Colonic mucosa (tissue), 4 donors: ENCODE measurements around the gene LHFPL6. TPM values are rescaled to one million over a fixed set of nuclear protein-coding genes. Genes with fewer than 3 reads are reported as not detected.

Experiments used
- DNase-seq: peaks from one replicate; pipeline ENCODE4 v3.0.0-alpha.2; 2020
- H3K27ac ChIP-seq: fragments of 200-600 bp; one replicate; pipeline ENCODE4 v1.8.0; 2021
- H3K27me3 ChIP-seq: fragments of 200-600 bp; one replicate; pipeline ENCODE4 v1.8.0; 2021
- H3K36me3 ChIP-seq: fragments of 200-600 bp; one replicate; pipeline ENCODE4 v1.8.0; 2021
- H3K4me1 ChIP-seq: fragments of 200-600 bp; one replicate; pipeline ENCODE4 v1.8.0; 2021; ENCODE audit warnings: mild to moderate bottlenecking
- H3K4me3 ChIP-seq: fragments of 200-600 bp; one replicate; pipeline ENCODE4 v1.8.0; 2021
- H3K9ac ChIP-seq, 2 donors: one replicate each; pipeline ENCODE4 v1.7.0; 2013; ENCODE audit warnings: control low read depth in 2 of 2, low read depth in 2 of 2, low read length in 2 of 2
- H3K9me3 ChIP-seq: fragments of 200-600 bp; one replicate; pipeline ENCODE4 v1.8.0; 2021
- intact Hi-C: fragments of 100-400 bp; cut with DNase I; formaldehyde crosslinking; loops from one replicate; pipeline ENCODE4 v1.14.1; 2022
- total RNA-seq, 2 donors: library from RNA; stranded (reverse); fragmentation: NEBNext Ultra II Directional in 1 of 2; extraction: Animal tissue kit (Norgen Biotek cat#: 25700) in 1 of 2; gene quantifications; one replicate each; pipeline ENCODE4 v1.2.1, GENCODE V29; 2021
- TF ChIP-seq, protein P1 (sequence below): fragments of 200-600 bp; IDR thresholded peaks from one replicate; pipeline ENCODE4 v1.8.0; 2022; ENCODE audit warnings: antibody characterized with exemption, mild to moderate bottlenecking
- donor health status: healthy.
- donor health status: DM: no; HTN: no; CAD: no.
- donor health status: DM: no; HTN: no; CAD: no.

The LHFPL6 gene
- total RNA-seq, 2 donors from 2014 or later = 4.3 to 10.1 TPM

DNA sequence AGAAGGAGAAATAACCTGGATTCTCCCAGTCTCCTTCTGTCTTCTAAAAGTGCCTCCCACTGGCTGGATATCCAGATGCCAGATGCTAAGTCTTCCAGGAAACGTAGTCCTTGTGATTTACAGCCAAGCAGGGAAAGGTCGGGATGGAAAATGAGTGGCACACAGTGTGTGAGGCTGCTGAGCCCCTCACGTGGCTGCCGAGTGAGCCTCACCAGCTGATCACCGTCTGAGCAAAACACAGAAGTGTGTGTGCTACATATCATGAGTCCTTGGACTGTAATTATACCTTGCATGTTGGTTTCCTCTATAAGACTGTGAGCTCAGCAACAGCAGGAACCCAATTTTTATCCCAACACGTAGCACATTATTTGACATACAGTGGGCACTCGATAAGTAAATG, 15.1 kb downstream of the LHFPL6 start:
- intact Hi-C loops = no loop called here

DNA sequence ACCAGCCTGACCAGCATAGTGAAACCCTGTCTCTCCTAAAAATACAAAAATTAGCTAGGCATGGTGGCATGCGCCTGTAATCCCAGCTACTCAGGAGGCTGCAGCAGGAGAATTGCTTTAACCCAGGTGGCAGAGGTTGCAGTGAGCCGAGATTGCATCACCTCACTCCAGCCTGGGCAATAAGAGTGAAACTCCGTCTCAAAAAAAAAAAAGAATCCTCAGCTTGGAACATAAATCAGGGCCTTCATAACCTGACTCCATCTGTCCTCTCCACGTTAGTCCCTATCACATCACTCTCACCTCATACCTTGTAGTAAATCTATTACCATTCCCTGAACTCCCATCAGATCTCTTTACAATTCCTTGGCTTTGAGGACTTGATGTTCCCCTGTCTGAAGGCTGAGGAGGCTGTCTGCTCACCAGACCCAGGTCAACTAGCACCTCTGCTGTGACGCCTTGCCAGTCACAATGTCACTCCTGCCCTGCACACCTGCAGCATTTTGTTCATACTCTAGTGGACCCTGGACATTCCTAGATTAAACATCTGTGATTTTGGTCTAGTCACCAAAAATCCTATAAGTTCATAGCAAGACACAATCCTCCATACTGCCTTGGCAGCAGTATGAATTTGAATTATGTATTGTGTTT, 15.9 kb downstream of the LHFPL6 start:
- H3K9me3 ChIP-seq = no peaks in the 10 kb centered on the region
- H3K27ac ChIP-seq = no peak overlapping the region
- TF ChIP-seq, protein P1, sequence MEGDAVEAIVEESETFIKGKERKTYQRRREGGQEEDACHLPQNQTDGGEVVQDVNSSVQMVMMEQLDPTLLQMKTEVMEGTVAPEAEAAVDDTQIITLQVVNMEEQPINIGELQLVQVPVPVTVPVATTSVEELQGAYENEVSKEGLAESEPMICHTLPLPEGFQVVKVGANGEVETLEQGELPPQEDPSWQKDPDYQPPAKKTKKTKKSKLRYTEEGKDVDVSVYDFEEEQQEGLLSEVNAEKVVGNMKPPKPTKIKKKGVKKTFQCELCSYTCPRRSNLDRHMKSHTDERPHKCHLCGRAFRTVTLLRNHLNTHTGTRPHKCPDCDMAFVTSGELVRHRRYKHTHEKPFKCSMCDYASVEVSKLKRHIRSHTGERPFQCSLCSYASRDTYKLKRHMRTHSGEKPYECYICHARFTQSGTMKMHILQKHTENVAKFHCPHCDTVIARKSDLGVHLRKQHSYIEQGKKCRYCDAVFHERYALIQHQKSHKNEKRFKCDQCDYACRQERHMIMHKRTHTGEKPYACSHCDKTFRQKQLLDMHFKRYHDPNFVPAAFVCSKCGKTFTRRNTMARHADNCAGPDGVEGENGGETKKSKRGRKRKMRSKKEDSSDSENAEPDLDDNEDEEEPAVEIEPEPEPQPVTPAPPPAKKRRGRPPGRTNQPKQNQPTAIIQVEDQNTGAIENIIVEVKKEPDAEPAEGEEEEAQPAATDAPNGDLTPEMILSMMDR = no peak
- no peaks in the 10 kb centered on the region for H3K36me3 ChIP-seq
- H3K27me3 ChIP-seq = no peaks in the 10 kb centered on the region
- H3K4me3 ChIP-seq = no peak overlapping the region
- DNase-seq = no peak
- intact Hi-C loops = no loop called here
- no peaks in the 10 kb centered on the region for H3K4me1 ChIP-seq
- no peak overlapping the region for H3K9ac ChIP-seq

More for the DNA sequence above, 15.1 kb downstream of the LHFPL6 start:
- Histone ChIP-seq H3K9me3 (no peaks in the 10 kb centered on the region), H3K36me3 (no peaks in the 10 kb centered on the region), H3K4me3 (no peak overlapping the region), H3K9ac (no peak overlapping the region), H3K27ac (no peak overlapping the region), H3K27me3 (no peaks in the 10 kb centered on the region), H3K4me1 (no peaks in the 10 kb centered on the region)
- TF ChIP-seq, protein P1 = no peak
- DNase-seq = no peak

DNA sequence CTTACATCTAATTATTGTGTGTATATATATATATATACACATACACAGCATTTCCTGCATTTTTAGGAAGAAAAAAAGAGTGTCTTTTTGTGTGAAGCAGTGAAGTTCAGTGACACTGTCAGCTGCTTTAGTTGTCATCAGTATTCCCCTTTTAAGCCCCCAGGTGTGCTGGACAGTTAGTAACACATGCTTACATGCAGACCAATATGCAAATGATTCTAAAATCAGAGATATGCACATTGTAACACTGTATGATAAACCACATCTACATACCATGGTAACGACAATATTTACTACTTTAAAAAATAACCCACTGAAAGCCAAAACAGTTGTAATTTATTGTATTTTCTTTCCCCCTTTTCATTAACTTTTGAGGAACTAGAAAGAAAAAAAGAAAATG, 16.8 kb downstream of the LHFPL6 start:
- Histone ChIP-seq H3K9me3 (no peaks in the 10 kb centered on the region), H3K9ac (no peak overlapping the region), H3K27ac (no peak overlapping the region), H3K27me3 (no peaks in the 10 kb centered on the region), H3K36me3 (no peaks in the 10 kb centered on the region), H3K4me3 (no peak overlapping the region), H3K4me1 (no peaks in the 10 kb centered on the region)
- intact Hi-C loops = no loop called here
- no peak for DNase-seq
- TF ChIP-seq, protein P1 = no peak

DNA sequence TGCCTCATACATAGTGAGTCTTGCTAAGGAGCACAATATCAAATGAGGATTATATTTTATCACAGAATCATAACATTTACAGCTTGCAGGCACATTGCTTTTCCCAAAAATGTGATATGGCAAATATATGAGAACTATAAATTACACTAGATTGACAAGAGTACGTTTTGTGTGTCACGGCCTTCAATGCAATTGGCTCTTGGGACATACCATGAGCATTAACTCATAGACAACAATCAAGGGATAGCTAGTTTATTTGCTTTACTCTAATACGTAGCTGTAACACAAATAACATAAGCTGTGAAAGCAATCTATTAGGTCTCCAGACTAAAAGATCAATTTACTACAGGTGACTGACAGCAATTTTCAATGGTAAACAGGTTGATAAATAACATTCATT, 17.8 kb downstream of the LHFPL6 start:
- Histone ChIP-seq H3K9ac (no peak overlapping the region), H3K9me3 (no peaks in the 10 kb centered on the region), H3K36me3 (no peaks in the 10 kb centered on the region), H3K4me1 (no peaks in the 10 kb centered on the region), H3K27me3 (no peaks in the 10 kb centered on the region), H3K27ac (no peak overlapping the region), H3K4me3 (no peak overlapping the region)
- TF ChIP-seq, protein P1 = no peak
- intact Hi-C loops = no loop called here
- DNase-seq = no peak

DNA sequence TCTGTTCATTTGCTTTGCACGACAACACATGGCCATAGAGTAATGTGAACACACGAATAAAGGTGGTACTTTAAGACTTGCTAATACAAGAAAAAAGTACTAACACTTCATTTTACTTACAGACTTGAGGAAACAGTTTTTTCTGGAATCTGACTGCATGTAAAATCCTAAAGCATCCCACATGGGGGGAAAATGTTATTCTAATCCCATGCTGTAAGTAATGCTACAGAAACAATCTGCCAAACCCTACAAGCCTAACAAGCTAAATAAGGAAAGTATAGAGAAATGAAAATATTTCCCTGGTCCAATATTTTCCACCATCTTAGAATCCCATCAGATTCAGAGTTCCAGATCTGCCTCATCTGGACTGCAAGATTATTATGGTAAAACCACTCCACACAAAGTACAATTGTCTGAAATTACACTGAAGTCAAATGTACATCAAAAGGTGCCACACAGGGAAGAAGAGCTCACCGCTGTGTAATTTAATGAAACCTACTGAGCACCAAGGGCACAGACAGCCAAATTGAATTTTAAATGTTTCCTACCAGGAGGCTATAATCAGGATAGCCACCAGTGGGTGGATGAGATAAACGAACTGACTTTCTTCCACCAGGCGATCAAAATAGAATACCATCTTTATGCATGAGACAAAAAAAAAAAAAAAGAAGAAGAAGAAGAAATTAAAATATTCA, 22.0 kb downstream of the LHFPL6 start:
- no peak overlapping the region for H3K4me3 ChIP-seq
- no peak for DNase-seq
- TF ChIP-seq, protein P1 = no peak
- H3K9me3 ChIP-seq = no peaks in the 10 kb centered on the region
- no peaks in the 10 kb centered on the region for H3K4me1 ChIP-seq
- no peak overlapping the region for H3K27ac ChIP-seq
- no peaks in the 10 kb centered on the region for H3K27me3 ChIP-seq
- no peak overlapping the region for H3K9ac ChIP-seq
- intact Hi-C loops = no loop called here
- no peaks in the 10 kb centered on the region for H3K36me3 ChIP-seq
